CMK (cell line): Measurements from ENCODE around the gene ME2.
A peak's percentile ranks its signal among the peaks of the same experiment; 100 is the strongest.
"Not testable (repeated sequence)": the region's sequence is repeated elsewhere in the genome, so short reads cannot be mapped to it uniquely, and the experiment has no call there.

ENCODE experiments used
- DNase-seq: peaks from one replicate; pipeline ENCODE4 v3.0.0-alpha.2; 2010; ENCODE audit warnings: low read depth

ME2 gene

DNA sequence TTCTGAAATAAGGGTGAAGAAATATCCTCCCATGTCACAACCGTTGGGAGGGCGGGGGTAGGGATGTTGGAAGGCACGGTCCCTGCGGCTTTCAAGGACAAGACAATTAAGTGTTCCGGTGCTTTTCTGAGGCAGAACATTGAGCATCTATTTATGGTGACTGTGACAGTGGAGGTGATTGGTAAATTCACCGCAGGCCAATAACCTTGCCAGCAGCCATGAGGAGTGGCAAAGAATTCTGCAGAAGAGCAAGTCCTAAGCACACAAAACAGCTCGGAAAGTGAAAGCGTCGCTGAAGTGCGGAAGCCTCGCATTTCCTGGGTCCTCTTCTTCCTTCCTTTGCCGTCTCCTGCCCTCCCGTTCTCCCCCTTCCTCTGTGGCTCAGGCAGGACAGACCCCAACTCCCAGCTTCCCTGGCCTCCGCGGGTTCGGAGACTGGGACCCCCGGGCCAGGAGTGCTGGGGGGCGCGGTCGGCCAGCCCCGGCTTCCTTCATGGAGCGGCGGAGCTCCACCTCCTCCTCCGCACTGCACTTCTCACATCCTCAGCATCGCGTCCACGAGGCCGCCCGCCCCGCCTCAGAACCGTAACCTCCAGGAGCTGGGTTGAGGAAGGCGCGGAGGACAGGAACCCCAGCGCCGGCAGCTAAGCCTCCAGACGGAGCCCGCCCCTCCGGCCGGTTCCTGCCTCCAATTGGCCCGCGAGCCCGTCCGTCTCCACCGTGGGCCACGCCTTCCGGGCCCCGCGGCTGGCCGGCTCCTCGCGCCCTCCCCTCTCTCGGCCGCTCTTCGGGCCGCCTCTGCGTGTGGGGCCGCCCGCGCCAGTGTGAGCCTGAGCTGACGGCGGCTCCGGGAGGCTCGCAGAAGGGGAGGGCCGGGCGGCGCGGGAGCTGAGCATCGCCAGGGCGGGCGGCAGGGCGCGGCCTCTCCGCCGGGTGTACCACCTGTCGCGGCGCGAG lies at the start of gene ME2:
ME2 (plus strand) TSS at position 774 of the 957 bp plus-strand sequence. CDS start 16,703 bp downstream, outside the sequence.
- peak; percentile 61 for DNase-seq

DNA sequence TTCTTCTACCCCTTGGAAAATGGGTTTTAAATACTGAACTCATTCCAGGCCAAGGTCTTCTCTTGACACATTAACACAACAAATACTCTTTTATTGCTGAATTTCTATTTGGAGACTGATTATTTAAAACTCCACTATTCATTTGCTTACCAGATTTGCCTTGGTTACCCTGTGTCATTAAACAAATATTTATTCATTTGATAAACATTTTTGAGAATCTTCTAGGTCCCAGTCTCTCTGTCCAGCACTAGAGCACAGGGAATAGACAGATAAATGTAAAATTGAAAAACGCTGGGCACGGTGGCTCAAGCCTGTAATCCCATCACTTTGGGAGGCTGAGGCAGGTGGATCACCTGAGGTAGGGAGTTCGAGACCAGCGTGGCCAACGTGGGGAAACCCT lies 49.3 kb upstream of the ME2 start:
- no peak for DNase-seq

DNA sequence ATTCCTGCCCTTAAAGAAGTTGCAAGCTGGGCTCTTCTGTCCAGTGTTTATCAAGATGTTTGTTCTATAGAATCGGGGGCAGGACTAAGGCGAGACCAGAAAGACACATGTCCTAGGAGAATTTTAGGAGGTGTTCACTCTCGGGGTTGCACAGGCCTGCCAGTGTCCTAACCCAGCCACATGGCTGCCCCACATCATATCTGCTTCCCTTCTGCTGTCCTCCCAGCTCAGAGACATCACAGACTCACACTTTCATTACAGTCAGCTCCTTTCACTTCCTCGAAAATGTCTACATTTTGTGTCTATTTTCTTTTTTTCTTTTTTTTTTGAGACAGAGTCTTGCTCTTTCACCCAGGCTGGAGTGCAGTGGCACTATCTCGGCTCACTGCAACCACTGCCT lies 48.4 kb upstream of the ME2 start:
- DNase-seq = no peak

DNA sequence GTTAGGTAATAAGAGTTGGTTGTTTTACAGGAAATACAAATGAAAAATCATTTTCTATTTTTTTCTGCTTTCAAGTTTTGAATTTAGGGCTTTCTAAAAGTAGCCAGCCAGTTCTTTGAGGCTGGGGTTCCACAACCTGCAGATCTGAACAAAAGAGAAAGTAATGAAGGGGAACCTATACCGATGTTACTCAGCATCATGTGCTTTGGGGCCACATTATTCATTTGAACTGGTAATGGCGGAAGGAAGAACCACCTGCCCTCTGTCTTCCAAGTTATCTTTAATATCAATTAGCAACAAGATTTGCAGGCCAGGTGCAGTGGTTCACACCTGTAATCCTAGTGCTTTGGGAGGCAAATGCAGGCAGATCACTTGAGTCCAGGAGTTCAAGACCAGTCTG lies 46.2 kb upstream of the ME2 start:
- DNase-seq = no peak

DNA sequence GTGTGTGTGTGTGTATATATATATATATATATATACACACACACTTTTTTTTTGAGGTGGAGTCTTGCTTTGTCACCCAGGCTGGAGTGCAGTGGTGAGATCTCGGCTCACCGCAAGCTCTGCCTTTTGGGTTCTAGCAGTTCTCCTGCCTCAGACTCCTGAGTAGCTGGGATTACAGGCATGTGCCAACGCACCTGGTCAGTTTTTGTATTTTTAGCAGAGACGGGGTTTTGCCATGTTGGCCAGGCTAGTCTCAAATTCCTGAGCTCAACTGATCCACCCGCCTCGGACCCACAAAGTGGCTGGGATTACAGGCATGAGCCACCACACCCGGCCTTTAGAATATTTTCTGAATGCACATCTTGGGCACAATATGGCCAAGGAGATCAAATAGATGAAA lies 45.4 kb upstream of the ME2 start:
- not testable (repeated sequence) for DNase-seq

DNA sequence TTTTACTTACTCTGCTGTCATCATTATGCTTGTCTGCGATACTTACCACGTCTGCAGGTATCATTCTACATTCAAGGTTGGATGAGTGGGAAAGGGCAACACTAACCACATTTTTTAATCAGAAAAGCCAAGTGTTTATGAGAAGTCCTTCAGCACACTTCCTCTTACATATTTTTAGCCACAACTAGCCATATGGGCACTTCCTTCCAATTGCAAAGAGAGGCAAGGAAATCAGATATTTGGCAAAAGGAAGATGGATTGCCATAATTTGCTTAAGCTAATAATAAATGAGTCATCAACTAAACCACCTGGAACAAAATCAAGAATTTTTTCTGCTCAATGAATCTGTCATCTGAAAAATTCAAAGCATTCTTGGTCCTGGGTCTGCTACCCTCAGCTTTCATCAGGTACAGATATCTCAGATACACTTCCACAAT lies 42.4 kb upstream of the ME2 start:
- no peak for DNase-seq

DNA sequence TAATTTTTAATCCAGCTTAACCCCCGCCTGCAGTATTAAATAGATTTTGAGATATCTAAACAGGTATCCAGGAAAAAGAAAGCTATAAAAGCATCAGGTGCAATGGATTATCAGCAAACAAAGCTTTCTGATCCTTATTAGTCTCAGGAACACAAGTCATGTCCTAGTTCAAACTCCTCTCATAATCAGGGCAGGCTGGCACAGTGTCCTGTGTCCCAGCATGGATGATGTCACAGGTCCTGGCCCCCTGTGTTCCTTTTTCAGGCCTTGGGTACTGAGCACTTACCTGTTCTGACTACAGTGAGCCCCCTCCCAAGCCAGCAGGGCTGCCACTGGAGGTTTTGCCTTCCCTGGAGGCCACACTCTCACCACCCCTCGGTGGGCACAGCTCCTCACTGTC lies 39.6 kb upstream of the ME2 start:
- DNase-seq = no peak

DNA sequence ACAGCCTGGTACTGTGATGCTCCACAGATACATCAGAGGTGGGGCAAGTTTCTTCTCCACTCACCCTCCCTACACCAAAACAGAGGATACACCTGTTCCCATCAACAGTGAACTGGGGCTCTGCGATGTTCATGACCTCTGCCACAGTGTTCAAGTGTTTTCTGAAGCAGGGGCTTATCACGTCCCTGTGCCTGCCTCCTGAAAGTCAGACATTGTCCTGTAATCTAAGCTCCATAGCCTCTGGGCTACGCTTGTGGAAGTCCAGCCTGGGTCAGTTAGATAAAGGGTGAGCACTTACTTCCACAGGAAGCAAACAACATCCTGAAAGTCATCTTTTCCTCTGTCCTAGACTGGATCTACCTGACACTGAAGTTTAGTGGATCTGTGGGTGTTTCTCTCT lies 38.9 kb upstream of the ME2 start:
- no peak for DNase-seq

DNA sequence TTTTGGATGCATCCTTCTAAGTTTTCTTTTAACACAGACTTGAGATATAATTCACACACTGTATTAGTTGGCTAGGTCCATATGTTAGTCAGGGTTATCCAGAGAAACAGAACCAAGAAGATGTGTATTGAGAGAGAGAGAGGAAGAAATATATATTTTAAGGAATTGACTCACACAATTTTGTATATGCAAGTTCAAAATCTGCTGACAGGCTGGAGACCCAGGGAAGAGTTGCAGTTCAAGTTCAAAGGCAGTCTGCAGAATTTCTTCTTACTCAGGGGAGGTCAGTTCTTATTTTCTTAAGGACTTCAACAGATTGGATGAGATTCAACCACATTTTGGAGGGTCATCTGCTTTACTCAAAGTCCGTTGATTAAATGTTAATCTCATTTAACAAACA lies 36.1 kb upstream of the ME2 start:
- no peak for DNase-seq

DNA sequence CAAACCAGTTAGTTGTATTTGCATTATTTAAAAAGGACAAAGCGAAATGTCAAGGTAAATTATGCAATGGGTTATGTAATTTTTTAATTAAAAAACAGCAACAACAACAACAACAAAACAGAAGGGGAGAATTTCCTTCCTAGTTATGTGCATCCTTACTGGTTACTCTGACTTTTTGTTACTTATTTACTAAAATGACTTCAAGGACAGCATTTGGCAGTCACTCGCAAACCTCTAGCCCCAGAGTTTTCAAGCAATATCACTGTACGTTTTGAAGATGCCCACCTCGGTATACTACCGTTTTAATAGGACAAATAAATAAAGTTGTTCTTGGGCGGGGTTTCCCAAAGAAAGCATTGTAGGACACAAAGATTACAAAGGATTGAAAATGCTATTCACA lies 34.4 kb upstream of the ME2 start:
- no peak for DNase-seq

DNA sequence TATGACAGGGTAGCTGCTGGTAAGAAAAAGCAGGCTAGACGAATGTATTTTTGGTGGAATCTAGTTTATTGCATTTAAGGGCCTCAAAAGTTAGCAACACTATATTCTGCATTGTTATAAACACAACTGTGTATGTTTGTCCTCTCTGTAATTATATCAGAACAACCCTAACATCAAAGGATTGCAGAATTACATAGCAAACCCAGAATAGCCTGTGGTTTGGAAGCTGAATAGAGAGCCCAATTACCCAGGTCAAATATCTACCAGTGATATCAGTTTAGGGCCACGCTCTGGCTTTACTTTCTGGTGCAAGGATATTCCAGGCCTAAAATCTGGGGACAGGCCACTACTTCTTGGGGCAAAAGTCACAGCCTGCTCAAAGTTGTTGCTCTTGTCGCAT lies 34.0 kb upstream of the ME2 start:
- DNase-seq = no peak

DNA sequence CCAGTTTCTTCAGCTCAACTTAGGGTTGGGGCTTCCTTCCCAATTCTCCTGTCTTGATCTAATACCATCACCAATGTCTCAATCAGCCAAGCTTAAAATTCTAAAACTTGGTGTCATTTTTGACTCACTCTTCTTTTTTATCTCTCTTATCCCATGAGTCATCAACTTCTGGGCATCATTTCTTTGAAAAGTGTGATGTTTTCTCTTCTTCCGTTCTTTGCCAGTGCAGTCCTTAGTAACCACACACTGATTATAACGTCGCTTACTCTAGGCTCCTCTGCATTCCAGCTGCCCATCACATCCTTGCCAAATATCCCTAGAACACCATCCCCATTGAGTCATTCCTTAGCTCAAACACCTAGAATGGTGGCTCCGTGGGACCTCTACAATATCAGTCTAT lies 31.7 kb upstream of the ME2 start:
- no peak for DNase-seq

DNA sequence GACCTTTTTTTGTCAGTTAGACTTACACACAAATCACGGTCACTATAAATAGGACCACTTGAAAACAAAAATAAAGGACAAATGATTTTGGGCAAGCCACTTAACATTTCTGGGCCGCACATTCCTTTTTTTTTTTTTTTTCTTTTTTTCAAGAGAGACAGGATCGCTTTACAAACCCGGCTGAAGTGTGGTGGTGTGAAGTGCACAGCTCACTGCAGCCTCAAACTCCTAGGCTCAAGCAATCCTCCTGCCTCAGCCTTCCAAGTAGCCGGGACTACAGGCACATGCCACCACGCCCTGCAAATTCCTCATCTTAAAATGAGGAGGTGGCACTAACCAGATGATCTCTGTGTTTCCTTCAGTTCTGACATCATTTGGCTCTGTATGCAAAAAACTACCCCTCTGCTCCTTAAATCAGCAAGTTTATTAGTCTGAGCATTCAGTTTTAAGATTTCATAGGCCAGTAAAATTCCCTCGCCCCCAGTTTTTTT lies 30.8 kb upstream of the ME2 start:
- DNase-seq = no peak

DNA sequence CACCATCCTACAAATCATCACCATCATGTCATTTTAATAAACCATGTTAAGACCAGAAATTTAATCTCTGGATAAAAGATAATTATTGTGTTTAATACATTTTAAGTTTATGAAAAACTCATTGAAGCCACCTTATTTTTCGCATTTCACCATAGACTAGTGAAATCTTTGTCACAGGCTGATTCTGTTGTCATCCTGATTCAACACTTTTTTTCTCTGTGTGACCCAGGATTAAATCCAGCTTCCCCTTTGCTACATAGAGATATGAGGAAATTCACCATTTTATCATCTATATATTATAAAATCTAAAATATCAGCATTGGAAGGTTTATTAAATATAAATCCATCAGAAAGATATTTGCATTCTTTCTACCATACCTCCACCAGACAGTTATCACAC lies 29.9 kb upstream of the ME2 start:
- no peak for DNase-seq

DNA sequence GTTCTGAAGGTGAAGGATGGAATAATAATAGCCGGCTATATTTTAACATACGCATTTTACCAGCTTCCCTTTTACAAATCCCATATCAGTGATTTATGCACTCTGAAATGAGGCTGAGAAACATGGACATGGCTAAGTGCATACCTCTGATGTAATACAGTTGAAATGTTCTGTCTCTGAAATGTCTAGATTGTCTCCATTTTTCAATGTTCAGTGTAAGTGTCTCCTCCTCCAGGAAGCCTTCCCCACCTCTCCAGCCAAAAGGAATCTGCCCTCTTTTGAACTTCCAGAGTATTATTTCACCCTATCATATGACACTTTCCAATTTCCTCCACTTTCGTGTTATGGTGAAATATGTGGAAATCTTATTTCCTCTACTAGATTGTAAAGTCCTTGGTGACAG lies 29.5 kb upstream of the ME2 start:
- no peak for DNase-seq

DNA sequence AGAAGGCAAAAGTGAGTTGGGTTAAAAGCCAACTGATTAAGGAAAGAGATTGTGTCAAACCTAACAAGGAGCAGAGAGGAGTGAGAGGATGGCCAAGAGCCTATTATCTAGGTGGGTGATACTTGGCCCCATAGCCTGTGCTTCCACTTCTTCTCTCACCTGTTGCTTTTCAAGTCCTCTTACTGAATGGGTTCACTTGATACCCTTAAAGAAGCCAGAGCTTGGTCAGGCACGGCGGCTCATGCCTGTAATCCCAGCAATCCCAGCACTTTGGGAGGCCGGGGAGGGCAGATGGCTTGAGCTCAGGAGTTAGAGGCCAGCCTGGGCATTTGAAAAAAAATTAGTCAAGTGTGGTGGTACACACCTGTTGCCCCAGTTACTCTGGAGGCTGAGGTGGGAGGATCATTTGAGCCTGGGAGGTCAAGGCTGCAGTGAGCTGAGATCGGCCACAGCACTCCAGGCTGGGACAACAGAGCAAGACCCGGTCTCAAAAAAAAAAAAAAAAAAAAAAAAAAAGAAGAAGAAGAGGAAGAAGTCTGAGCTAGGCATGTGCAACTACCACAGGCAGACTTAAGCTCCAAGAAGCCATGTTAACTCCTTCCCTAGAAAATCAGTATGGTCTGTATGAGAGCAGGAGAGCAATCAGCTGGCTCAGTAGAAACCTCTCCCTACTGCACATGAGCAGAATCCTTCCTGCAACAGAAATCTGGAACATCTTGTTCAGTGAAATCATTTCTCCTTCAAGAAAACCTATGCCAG lies 28.4 kb upstream of the ME2 start:
- no peak for DNase-seq

DNA sequence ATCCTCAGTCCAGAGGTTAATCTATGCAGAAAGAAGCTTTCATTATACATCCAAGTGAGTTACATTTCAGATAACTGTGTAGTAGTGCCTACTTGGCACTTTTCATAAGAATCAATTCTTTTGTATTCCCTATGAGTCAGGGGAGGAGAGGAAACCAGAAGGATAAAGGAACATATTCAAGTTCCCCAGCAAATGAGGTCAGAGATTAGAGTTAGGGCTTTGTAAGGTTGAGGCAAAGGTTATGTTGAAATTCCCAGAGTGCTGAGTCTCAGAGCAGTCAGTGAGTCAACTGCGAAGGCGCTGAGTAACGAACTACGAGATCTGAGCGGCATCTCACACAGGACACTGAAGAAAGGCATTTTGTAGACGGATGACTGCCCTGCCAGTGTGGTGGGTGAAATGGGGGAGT lies 25.1 kb upstream of the ME2 start:
- no peak for DNase-seq

DNA sequence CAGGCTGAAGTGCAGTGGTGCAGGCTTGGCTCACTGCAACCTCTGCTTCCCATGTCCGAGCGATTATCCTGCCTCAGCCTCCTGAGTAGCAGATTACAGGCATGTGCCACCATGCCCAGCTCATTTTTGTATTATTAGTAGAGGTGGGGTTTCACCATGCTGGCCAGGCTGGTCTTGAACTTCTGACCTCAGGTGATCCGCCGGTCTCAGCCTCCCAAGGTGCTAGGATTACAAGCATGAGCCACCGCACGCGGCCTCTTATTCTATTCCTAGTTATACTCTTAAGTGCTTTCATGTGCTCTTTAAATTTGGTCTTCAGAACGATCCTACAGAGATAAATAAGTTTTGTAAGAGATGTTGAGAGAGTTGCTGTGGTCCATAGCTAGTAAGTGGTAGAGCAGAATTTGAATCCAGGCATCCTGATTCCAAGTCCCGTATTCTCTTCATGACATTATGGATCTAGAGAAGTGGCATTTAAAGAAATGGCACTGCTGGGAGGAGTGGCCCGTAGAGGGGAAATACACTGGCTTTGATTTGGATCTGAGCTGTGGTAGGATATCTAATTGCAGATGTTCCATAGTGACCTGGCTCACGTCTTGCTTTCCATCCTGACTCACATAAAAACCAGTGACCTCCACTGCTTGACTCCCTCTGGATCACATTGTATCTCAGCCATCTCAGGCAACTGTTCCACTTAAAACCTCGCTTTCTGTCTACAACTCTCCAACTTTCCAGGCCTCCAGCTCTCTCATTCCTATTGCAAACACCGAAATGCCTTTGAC lies 22.8 kb upstream of the ME2 start:
- no peak for DNase-seq

DNA sequence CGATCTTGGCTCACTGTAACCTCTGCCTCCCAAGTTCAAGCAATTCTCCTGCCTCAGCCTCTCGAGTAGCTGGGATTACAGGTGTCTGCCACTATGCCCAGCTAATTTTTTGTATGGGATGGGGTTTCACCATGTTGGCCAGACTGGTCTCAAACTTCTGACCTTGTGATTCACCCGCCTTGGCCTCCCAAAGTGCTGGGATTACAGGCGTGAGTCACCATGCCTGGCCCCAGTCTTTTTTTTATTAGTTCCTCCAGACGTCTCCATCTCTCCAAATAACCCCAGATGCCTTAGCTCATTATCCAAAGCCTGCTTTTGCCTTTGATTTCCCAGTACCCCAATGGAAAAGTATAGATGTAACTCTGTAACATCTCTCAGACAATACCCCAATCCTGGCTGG lies 21.8 kb upstream of the ME2 start:
- DNase-seq = not testable (repeated sequence)

DNA sequence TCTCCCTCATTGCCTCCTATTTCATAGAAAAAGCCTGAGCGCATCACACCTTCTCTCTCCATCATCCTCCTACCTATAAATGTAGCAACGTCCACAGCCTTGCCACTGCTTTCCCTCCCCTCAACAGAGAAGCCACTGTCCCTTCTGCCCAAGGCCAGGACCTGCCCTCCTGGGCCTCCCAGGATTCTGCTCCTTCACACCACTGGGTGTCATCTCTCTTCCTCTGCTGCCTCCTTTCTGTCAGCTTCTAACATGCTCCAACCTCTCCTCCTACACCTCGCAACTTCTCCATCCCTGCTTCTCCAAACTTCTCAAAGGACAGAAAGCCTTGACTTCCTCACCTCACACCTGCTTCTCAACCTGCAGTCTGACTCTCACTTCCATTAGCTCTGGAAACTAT lies 21.2 kb upstream of the ME2 start:
- no peak for DNase-seq

DNA sequence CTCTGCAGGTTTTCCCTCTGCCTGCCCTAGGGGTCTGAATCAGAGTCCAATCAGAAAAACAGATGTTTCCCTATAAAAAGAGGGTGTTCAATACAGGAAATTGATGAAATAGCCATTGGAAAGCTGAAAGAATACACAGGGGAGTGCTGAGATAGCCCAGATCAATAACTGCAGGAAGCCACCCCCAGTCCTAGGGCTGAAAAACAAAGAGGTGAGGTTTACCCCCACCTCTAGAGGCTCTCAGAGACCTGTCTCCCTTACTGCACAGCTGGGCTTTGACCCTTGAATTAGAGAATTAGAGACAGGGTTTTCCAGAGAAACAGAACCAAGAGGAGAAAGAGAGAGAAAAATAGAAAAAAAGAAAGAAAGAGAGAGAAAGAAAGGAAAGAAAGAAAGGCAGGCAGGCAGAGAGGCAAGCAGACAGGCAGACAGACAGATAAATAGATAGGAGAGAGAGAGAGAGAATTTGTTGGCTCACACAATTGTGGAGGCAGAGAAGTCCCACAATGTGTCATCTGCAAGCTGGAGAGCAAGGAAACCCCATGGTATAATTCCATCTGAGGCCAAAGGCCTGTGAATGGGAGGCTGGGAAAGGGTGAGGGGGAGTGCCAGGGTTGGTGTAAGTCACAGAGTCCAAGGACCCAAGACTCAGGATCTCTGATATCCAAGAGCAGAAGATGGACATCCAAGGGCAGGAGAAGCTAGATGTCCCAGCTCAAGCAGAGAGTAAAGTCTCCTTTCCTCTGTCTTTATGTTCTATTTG lies 18.9 kb upstream of the ME2 start:
- DNase-seq = no peak

DNA sequence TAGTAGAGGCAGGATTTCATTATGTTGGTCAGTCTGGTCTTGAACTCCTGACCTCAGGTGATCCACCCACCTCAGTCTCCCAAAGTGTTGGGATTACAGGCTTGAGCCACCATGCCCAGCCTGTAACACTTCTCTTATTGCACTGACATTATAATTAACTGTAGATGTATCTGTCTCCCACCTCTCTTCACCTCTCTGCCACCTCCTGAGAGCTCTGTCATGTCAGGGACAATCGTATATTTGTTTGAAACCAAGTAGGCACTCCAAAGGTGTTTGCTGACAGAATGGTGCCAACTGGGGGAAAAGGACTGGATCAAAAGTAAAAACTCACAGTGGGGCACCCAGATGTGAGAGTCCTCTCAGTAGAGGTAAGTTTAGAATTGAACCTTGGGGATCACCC lies 17.3 kb upstream of the ME2 start:
- no peak for DNase-seq
